CD14-positive monocyte (primary cell): Measurements from ENCODE around the gene ECM1. TPM values are rescaled to one million over a fixed set of nuclear protein-coding genes. Genes with fewer than 3 reads are reported as not detected.

Source experiments
- DNase-seq, 3 donors: peaks; one replicate each; pipeline ENCODE4 v3.0.0-alpha.2; 2011 to 2022
- H2AFZ ChIP-seq: 2 replicates; pipeline ENCODE4 v1.6.0; 2012; ENCODE audit warnings: mild to moderate bottlenecking, low read depth, low read length, inconsistent platforms; ENCODE audit not compliant: insufficient read depth, poor library complexity, severe bottlenecking
- H3K27ac ChIP-seq, 2 donors: 1 replicate in 1 of 2; 2 replicates in 1 of 2; pipeline ENCODE4 v1.5.1; 2012 to 2013; ENCODE audit warnings: low read length in 2 of 2, control low read depth in 1 of 2, inconsistent platforms in 1 of 2, low read depth in 1 of 2, mild to moderate bottlenecking in 1 of 2
- H3K27me3 ChIP-seq, 2 donors: one replicate each; pipeline versions ENCODE4 v1.6.0 to v1.6.1; 2011 to 2013; ENCODE audit warnings: low read length in 2 of 2; ENCODE audit not compliant: control insufficient read depth in 2 of 2, insufficient read depth in 2 of 2
- H3K36me3 ChIP-seq, 2 donors: replicated peaks in 1 of 2; 1 replicate in 1 of 2; 2 replicates in 1 of 2; pipeline versions ENCODE4 v1.5.1 to v1.6.1; 2012 to 2013; ENCODE audit warnings: low read length in 2 of 2, control low read depth in 1 of 2, inconsistent platforms in 1 of 2, mild to moderate bottlenecking in 1 of 2; ENCODE audit not compliant: insufficient read depth in 2 of 2, control insufficient read depth in 1 of 2
- H3K4me1 ChIP-seq, 2 donors: 1 replicate in 1 of 2; 2 replicates in 1 of 2; pipeline versions ENCODE4 v1.5.1 to v1.6.1; 2012 to 2013; ENCODE audit warnings: low read length in 2 of 2, control low read depth in 1 of 2, inconsistent platforms in 1 of 2, mild to moderate bottlenecking in 1 of 2, moderate library complexity in 1 of 2; ENCODE audit not compliant: insufficient read depth in 2 of 2, control insufficient read depth in 1 of 2
- H3K4me2 ChIP-seq: replicated peaks from 2 replicates; pipeline ENCODE3; 2012; ENCODE audit warnings: low read length, moderate library complexity, mild to moderate bottlenecking; ENCODE audit not compliant: poor library complexity, severe bottlenecking; ENCODE audit errors: extremely low read depth
- H3K4me3 ChIP-seq, 3 experiments: fragments of 200-600 bp in 1 of 3; sonication (generic) in 1 of 3; replicated peaks in 1 of 3; 1 replicate in 2 of 3; 2 replicates in 1 of 3; pipeline ENCODE4 v1.5.1; 2011 to 2013; ENCODE audit warnings: low read length in 3 of 3, mild to moderate bottlenecking in 3 of 3, control low read depth in 2 of 3, low read depth in 2 of 3, inconsistent platforms in 1 of 3, moderate library complexity in 1 of 3
- H3K79me2 ChIP-seq: 2 replicates; pipeline ENCODE4 v1.6.0; 2012; ENCODE audit warnings: mild to moderate bottlenecking, control low read depth, inconsistent platforms, low read length, moderate library complexity; ENCODE audit not compliant: insufficient read depth
- H3K9ac ChIP-seq: 2 replicates; pipeline ENCODE4 v1.6.0; 2017; ENCODE audit warnings: low read length, mild to moderate bottlenecking; ENCODE audit not compliant: insufficient read depth, poor library complexity, severe bottlenecking
- H3K9me3 ChIP-seq, 2 donors: replicated peaks in 1 of 2; 1 replicate in 1 of 2; 2 replicates in 1 of 2; pipeline versions ENCODE4 v1.5.1 to v1.6.1; 2012 to 2013; ENCODE audit warnings: low read length in 2 of 2, control low read depth in 1 of 2; ENCODE audit not compliant: control insufficient read depth in 1 of 2, insufficient read depth in 1 of 2
- H4K20me1 ChIP-seq: 2 replicates; pipeline ENCODE4 v1.6.0; 2012; ENCODE audit warnings: mild to moderate bottlenecking, low read length, control low read depth, moderate library complexity; ENCODE audit not compliant: insufficient read depth
- H3K27ac Mint-ChIP-seq, 7 donors: one replicate each; pipeline ENCODE4 v1.8.0; 2020; ENCODE audit warnings: mild to moderate bottlenecking in 7 of 7, mixed read lengths in 7 of 7, moderate library complexity in 6 of 7, inconsistent platforms in 2 of 7
- H3K27me3 Mint-ChIP-seq, 3 donors: one replicate each; pipeline ENCODE4 v1.8.0; 2021 to 2022; ENCODE audit warnings: low read depth in 3 of 3, mild to moderate bottlenecking in 3 of 3, mixed read lengths in 3 of 3, moderate library complexity in 3 of 3, inconsistent platforms in 1 of 3
- H3K36me3 Mint-ChIP-seq, 2 donors: one replicate each; pipeline ENCODE4 v1.8.0; 2020; ENCODE audit warnings: mixed read lengths in 2 of 2, inconsistent platforms in 1 of 2, mild to moderate bottlenecking in 1 of 2
- H3K4me1 Mint-ChIP-seq: one replicate; pipeline ENCODE4 v1.8.0; 2020; ENCODE audit warnings: mild to moderate bottlenecking, mixed read lengths
- H3K4me3 Mint-ChIP-seq, 2 donors: one replicate each; pipeline ENCODE4 v1.8.0; 2020; ENCODE audit warnings: mild to moderate bottlenecking in 2 of 2, mixed read lengths in 2 of 2, moderate library complexity in 1 of 2
- H3K9me3 Mint-ChIP-seq, 7 donors: one replicate each; pipeline ENCODE4 v1.8.0; 2020 to 2022; ENCODE audit warnings: mixed read lengths in 7 of 7, mild to moderate bottlenecking in 6 of 7, moderate library complexity in 6 of 7, inconsistent platforms in 2 of 7
- CTCF ChIP-seq: fragments of 200-600 bp; IDR thresholded peaks from one replicate; pipeline ENCODE4 v1.8.0; 2022; ENCODE audit warnings: antibody characterized with exemption, mild to moderate bottlenecking
- WGBS: methylation state at CpG from one replicate; pipeline ENCODE4 v1.1.5; 2013; ENCODE audit warnings: missing lambda C conversion rate; ENCODE audit not compliant: insufficient coverage; 5-methylcytosine and 5-hydroxymethylcytosine counted together
- intact Hi-C, 2 donors: fragments of 100-400 bp; cut with micrococcal nuclease; formaldehyde crosslinking; loops; one replicate each; pipeline versions ENCODE4 v1.15.0 to v1.15.1; 2023
- polyA plus RNA-seq, 3 donors: library from polyadenylated mRNA; depleted of rRNA in 1 of 3; unstranded in 2 of 3; stranded (reverse) in 1 of 3; fragments of 300-500 nt in 2 of 3; fragments of >200 nt in 1 of 3; fragmentation: Illumina TruSeq in 2 of 3; gene quantifications; 1 replicate in 2 of 3; 2 replicates in 1 of 3; pipeline ENCODE4 v1.2.3, GENCODE V29; 2012 to 2021

ECM1 gene
- polyA plus RNA-seq, 3 donors: 1.0 TPM; not detected in 2

DNA sequence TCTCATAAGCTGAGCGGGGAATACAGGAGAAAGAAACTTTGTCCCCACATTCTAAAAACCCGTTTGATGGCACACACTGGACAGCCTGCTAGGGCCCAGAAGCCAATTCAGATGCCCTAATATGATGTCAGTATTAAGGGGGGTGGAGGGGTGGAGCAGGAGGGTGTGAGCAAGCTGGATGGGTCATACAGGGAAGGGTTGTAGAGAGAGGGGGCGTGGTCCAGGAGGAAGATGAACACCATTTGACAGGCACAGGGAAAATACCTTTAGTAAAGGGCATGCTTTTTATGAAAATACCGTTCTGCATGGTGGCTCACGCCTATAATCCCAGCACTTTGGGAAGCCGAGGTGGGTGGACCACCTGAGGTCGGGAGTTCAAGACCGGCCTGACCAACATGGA is 14.7 kb upstream of the ECM1 start:
- H3K9me3 Mint-ChIP-seq: peaks cover 0 to 3% (median 0%) of the 10 kb centered on the region in 7 donors
- no peak for TF ChIP-seq CTCF

GRCh38 chr1:150498342-150498741 is 9.6 kb upstream of the ECM1 start:
- H3K27me3 Mint-ChIP-seq: no peaks in the 10 kb centered on the region
- DNase-seq: no peak
- Histone ChIP-seq H3K4me3 (no peak overlapping the region), H3K9ac (no peak overlapping the region), H4K20me1 (no peaks in the 10 kb centered on the region), H2AFZ (no peak overlapping the region), H3K36me3 (peaks cover 54 to 72% of the 10 kb centered on the region in 2 donors), H3K9me3 (no peaks in the 10 kb centered on the region), H3K27me3 (no peaks in the 10 kb centered on the region), H3K27ac (no peak overlapping the region), H3K4me1 (no peaks in the 10 kb centered on the region), H3K79me2 (no peaks in the 10 kb centered on the region), H3K4me2 (no peak overlapping the region)
- intact Hi-C loops: no loop called here
- no peaks in the 10 kb centered on the region for H3K4me1 Mint-ChIP-seq
- peaks cover 64 to 86% of the 10 kb centered on the region in 2 donors for H3K36me3 Mint-ChIP-seq
- no peak overlapping the region for H3K4me3 Mint-ChIP-seq
- no peak overlapping the region for H3K27ac Mint-ChIP-seq
- WGBS: 100% methylated on average over 9 of the region's 10 CpGs
- peaks cover 0 to 3% (median 0%) of the 10 kb centered on the region in 7 donors for H3K9me3 Mint-ChIP-seq
- no peak for TF ChIP-seq CTCF

More for the DNA sequence above, 14.7 kb upstream of the ECM1 start:
- DNase-seq: no peak
- H3K27me3 Mint-ChIP-seq: no peaks in the 10 kb centered on the region
- intact Hi-C loops: loop anchor here in 1 of 2 donors (1.0 kb wide), 1 partner anchor 15 kb away; the partner anchor contains the start of gene ECM1
- no peak overlapping the region for H3K4me3 Mint-ChIP-seq
- Histone ChIP-seq H4K20me1 (no peaks in the 10 kb centered on the region), H3K27me3 (no peaks in the 10 kb centered on the region), H3K27ac (no peak overlapping the region), H3K4me1 (peaks cover 1 to 2% of the 10 kb centered on the region in 2 donors), H3K4me3 (no peak overlapping the region), H3K4me2 (no peak overlapping the region), H3K79me2 (peaks cover 1% of the 10 kb centered on the region), H3K9me3 (no peaks in the 10 kb centered on the region), H3K36me3 (peaks cover 55 to 83% of the 10 kb centered on the region in 2 donors), H3K9ac (no peak overlapping the region), H2AFZ (no peak overlapping the region)
- 100% methylated on average over 3 of the region's 8 CpGs for WGBS
- peaks cover under 1% of the 10 kb centered on the region for H3K4me1 Mint-ChIP-seq
- peak overlapping the region in 1 of 7 donors; percentile 55 for H3K27ac Mint-ChIP-seq
- peaks cover 65 to 86% of the 10 kb centered on the region in 2 donors for H3K36me3 Mint-ChIP-seq
